Activated naive CD4-positive, alpha-beta T cell treated with anti-CD3 and anti-CD28 coated beads, Interleukin-2, amount 10 ng/mL, durations not matched to agents 7 days and 5 days (primary cell): ENCODE data around the gene CRTC1.
"Not testable (repeated sequence)": the region's sequence is repeated elsewhere in the genome, so short reads cannot be mapped to it uniquely, and the experiment has no call there.

Experiments
- CTCF ChIA-PET: fragments of 350-600 bp; sonication (Branson Sonifier 250); formaldehyde crosslinking; loops from one replicate; lab custom pipeline; 2021; ENCODE audit warnings: antibody characterized with exemption; lab: Charles Lee
- DNase-seq: peaks from one replicate; pipeline ENCODE4 v3.0.0-alpha.2; 2020
- H3K27ac Mint-ChIP-seq: one replicate; pipeline ENCODE4 v1.8.0; 2021; ENCODE audit warnings: mild to moderate bottlenecking, moderate library complexity, mixed read lengths
- H3K27me3 Mint-ChIP-seq: one replicate; pipeline ENCODE4 v1.8.0; 2021; ENCODE audit warnings: mild to moderate bottlenecking, mixed read lengths
- H3K36me3 Mint-ChIP-seq: one replicate; pipeline ENCODE4 v1.8.0; 2021; ENCODE audit warnings: mixed read lengths
- H3K4me1 Mint-ChIP-seq: one replicate; pipeline ENCODE4 v1.8.0; 2021; ENCODE audit warnings: mixed read lengths
- H3K4me3 Mint-ChIP-seq: one replicate; pipeline ENCODE4 v1.8.0; 2021; ENCODE audit warnings: mild to moderate bottlenecking, moderate library complexity, mixed read lengths
- H3K9me3 Mint-ChIP-seq: one replicate; pipeline ENCODE4 v1.8.0; 2021; ENCODE audit warnings: mixed read lengths

CRTC1 gene

DNA sequence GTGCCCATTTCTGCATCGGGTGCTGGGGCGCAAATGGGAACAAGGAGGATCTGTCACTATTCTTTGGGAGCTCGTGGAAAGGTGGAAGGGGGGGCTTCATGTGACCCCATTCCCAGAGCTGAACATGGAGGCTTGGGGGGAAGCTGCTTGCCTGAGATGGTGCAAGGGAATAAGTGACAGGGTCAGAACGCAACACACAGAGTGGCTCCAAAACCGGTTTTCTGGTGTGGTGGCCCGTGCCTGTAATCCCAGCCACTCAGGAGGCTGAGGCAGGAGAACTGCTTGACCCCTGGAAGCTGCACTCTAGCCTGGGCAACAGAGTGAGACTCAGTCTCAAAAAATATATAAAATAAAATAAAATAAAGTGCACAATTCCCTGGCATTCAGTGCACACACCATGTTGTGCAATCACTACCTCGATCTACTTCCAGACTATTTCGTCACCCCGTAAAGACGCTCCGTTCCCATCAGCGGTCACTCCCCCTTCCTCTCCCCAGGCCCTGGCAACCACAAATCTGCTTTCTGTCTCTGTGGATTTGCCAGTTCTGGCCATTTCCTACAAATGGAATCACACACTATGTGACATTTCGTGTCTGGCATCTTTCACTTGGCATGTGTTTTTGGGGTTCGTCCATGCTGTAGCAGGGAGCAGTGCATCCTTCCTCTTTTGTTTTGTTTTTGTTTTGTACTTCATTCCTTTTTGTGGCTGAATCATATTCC lies 125.8 kb downstream of the CRTC1 start:
- peaks cover 3% of the 10 kb centered on the region for H3K4me1 Mint-ChIP-seq
- no peak for DNase-seq
- peaks cover 42% of the 10 kb centered on the region for H3K27me3 Mint-ChIP-seq
- no peak overlapping the region for H3K27ac Mint-ChIP-seq
- no peak overlapping the region for H3K4me3 Mint-ChIP-seq
- no peaks in the 10 kb centered on the region for H3K36me3 Mint-ChIP-seq
- no peaks in the 10 kb centered on the region for H3K9me3 Mint-ChIP-seq
- CTCF ChIA-PET = no interaction called here

DNA sequence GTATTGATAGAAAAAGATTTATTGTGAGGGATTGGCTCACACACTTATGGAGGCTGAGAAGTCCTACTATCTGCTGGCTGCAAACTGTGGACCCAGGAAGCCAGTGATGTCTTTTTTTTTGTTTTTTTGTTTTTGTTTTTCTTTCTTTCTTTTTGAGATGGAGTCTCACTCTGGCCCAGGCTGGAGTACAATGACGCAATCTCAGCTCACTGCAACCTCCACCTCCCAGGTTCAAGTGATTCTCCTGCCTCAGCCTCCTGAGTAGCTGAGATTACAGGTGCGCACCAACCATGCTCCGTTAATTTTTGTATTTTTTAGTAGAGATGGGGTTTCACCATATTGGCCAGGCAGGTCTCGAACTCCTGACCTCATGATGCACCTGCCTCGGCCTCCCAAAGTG lies 128.2 kb downstream of the CRTC1 start:
- H3K27me3 Mint-ChIP-seq = peaks cover 40% of the 10 kb centered on the region
- CTCF ChIA-PET = interaction anchor here (0.7 to 1.0 kb wide), 2 partner anchors 35 to 54 kb away, joined by 3 read pairs; no protein-coding TSS in a partner anchor
- H3K27ac Mint-ChIP-seq = not testable (repeated sequence)

DNA sequence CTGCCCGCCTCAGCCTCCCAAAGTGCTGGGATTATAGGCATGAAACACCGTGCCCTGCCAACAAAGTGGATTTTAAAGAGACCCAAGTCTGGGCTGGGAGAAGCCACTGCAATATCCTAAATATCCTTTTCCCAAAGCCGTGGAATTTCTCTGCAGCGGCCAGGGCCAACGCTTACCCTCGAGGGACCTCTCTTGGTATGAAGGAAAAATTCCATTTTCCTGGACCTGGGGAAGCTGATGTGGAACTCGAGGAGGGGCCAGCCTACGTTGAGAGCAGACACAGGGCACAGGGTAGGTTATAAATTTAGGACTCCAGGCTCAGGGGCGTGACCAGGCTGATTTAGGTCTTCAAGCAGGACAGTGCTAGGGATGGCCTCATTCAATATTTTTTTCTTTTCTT lies 130.6 kb downstream of the CRTC1 start:
- peaks cover 25% of the 10 kb centered on the region for H3K27me3 Mint-ChIP-seq
- no peak for DNase-seq
- no peaks in the 10 kb centered on the region for H3K36me3 Mint-ChIP-seq
- H3K27ac Mint-ChIP-seq = no peak overlapping the region
- H3K9me3 Mint-ChIP-seq = no peaks in the 10 kb centered on the region
- no peak overlapping the region for H3K4me3 Mint-ChIP-seq
- CTCF ChIA-PET = interaction anchor here (1.3 kb wide), 1 partner anchor 226 kb away, joined by 3 read pairs; no protein-coding TSS in a partner anchor
- peaks cover 3% of the 10 kb centered on the region for H3K4me1 Mint-ChIP-seq

More for the DNA sequence above, 128.2 kb downstream of the CRTC1 start:
- not testable (repeated sequence) for H3K4me1 Mint-ChIP-seq, H3K9me3 Mint-ChIP-seq, H3K36me3 Mint-ChIP-seq, DNase-seq, H3K4me3 Mint-ChIP-seq

DNA sequence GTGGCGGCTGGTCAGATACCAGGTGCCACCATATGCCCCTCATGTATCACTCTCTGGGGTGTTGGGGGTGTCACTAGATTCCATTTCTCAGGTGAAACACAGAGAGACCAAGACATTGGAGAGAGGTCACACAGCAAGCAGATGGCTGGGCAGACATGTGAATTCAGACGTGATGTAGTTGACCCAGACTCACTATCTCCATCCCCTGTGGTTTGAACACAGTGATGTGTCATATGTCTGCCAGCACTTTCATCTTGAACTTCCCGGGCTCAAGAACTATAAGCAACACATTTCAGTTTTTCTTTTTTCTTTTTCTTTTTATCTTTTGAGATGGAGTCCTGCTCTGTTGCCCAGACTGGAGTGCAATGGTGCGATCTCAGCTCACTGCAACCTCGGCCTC lies 132.2 kb downstream of the CRTC1 start:
- no peak overlapping the region for H3K27ac Mint-ChIP-seq
- DNase-seq = no peak
- CTCF ChIA-PET = no interaction called here
- peaks cover 17% of the 10 kb centered on the region for H3K27me3 Mint-ChIP-seq
- H3K36me3 Mint-ChIP-seq = no peaks in the 10 kb centered on the region
- H3K4me3 Mint-ChIP-seq = no peak overlapping the region
- H3K4me1 Mint-ChIP-seq = no peaks in the 10 kb centered on the region
- H3K9me3 Mint-ChIP-seq = no peaks in the 10 kb centered on the region

DNA sequence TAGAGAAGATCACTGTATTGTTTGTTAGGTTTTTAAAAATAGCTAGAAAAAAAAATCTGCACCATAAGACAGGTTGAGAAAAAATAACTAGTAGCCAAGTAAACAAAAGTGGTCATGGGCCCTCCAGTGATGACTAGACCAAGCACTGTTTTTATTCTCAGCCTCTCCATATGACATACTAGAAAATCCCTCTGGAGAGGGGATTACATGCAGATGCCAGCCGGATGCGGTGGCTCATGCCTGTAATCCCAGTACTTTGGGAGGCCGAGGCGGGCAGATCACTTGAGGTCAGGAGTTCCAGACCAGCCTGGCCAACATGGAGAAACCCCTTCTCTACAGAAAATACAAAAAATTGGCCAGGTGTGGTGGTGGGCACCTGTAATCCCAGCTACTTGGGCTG lies 133.2 kb downstream of the CRTC1 start:
- H3K36me3 Mint-ChIP-seq, DNase-seq, H3K4me3 Mint-ChIP-seq, H3K27ac Mint-ChIP-seq, H3K9me3 Mint-ChIP-seq, H3K4me1 Mint-ChIP-seq, CTCF ChIA-PET: not testable (repeated sequence)
- peaks cover 15% of the 10 kb centered on the region for H3K27me3 Mint-ChIP-seq

DNA sequence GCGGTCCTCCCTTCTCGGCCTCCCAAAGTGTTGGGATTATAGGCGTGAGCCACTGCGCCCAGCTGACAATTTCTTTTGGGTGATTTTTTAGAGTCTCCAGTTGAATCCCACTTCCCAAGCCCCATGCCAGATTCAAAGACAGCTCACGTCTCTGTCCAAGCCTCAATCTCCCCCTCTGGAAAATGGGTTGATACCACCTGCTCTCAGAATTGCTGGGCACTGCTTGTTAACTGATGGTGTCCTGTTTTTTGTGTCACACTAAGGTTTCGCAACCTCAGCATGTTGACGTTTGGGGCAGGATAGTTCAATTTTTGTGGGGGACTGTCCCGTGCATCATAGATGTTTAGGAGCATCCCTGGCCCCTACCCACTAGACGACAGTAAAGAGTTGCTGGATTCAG lies 134.1 kb downstream of the CRTC1 start:
- peaks cover 9% of the 10 kb centered on the region for H3K27me3 Mint-ChIP-seq
- CTCF ChIA-PET = no interaction called here
- H3K27ac Mint-ChIP-seq = no peak overlapping the region
- H3K4me1 Mint-ChIP-seq = no peaks in the 10 kb centered on the region
- no peaks in the 10 kb centered on the region for H3K9me3 Mint-ChIP-seq
- no peak for DNase-seq
- H3K4me3 Mint-ChIP-seq = no peak overlapping the region
- no peaks in the 10 kb centered on the region for H3K36me3 Mint-ChIP-seq

DNA sequence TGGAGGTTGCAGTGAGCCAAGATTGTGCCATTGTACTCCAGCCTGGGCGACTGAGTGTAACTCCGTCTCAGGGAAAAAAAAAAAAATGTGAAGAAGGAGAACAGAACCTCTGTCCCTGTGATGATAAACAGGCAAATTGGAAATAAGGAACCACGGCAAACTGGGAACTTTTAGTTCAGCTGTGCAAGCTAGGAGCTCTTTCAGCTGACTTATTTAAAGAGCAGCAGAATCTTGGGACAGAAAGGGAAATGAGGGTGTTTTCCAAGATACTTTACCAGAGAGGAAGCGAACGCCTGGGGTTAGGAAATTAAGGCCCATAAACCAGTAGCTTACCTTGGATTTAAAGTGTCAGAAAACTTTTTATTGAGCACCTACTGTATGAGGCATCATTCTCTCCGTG lies 145.3 kb downstream of the CRTC1 start:
- Mint-ChIP-seq H3K36me3 (peaks cover 10% of the 10 kb centered on the region), H3K27me3 (peaks cover 45% of the 10 kb centered on the region), H3K9me3 (peaks cover 4% of the 10 kb centered on the region), H3K27ac (peak overlapping the region; percentile 19), H3K4me3 (no peak overlapping the region), H3K4me1 (peaks cover 11% of the 10 kb centered on the region)
- DNase-seq = no peak
- CTCF ChIA-PET = interaction anchor here (1.5 kb wide), 1 partner anchor 308 kb away, joined by 4 read pairs; no protein-coding TSS in a partner anchor

DNA sequence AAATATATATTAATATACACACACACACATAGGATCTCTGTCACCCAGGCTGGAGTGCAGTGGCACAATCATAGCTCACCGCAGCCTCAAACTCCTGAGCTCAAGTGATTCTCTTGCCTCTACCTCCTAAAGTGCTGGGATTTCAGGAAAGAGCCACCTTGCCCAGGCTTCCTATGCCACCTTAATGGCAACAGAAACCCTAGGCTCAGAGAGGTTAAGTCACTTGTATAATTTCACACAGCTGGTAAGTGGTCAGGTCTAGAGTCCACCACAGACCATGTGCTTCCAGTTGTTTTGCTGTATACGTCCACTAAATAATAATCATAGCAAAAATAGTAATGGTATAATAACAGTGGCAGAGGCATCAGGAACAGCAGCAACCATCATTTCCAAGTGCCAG lies 147.0 kb downstream of the CRTC1 start:
- Mint-ChIP-seq H3K27me3 (peaks cover 33% of the 10 kb centered on the region), H3K36me3 (peaks cover 24% of the 10 kb centered on the region), H3K27ac (no peak overlapping the region), H3K9me3 (peaks cover 4% of the 10 kb centered on the region), H3K4me3 (peak overlapping the region; percentile 72), H3K4me1 (peaks cover 27% of the 10 kb centered on the region)
- no peak for DNase-seq
- CTCF ChIA-PET = no interaction called here

DNA sequence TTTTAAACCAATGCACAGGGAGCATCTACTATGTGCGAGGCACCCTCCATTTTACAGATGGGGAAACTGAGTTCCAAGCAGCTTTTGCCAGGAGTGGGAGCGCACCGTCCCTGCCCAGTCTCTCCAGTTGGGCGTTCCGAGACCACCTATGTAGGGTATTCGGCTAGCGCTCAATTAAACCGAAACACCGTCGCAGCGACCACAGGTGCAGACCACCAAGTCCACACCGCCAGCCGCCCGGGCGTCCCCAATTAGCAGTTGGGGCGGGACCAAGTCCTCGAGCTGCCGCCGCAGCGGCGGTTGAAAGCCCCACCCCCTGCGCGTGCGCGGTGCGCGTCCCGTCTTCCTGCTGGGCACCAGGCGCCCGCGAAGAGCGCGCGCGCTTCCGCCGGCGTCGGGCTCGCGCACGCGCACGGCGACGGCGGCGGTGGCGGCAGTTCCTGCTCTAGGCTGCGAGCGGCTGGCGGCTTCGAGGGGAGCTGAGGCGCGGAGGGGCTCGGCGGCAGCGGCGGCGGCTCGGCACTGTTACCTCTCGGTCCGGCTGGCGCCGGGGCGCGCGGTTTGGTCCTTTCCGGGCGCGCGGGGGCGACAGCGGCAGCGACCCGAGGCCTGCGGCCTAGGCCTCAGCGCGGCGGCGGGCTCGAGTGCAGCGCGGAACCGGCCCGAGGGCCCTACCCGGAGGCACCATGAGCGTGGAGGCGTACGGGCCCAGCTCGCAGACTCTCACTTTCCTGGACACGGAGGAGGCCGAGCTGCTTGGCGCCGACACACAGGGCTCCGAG lies 148.2 kb downstream of the CRTC1 start, which contains the start of gene UPF1:
TSS of gene UPF1 (plus strand) at position 436 of the 782 bp plus-strand sequence. CDS start at position 687, 251 bp downstream.
- H3K4me1 Mint-ChIP-seq = peaks cover 37% of the 10 kb centered on the region
- DNase-seq = peak; percentile 97
- peaks cover 29% of the 10 kb centered on the region for H3K27me3 Mint-ChIP-seq
- peaks cover 34% of the 10 kb centered on the region for H3K36me3 Mint-ChIP-seq
- H3K4me3 Mint-ChIP-seq = peak within 1 kb of the TSS; percentile 87
- no peaks in the 10 kb centered on the region for H3K9me3 Mint-ChIP-seq
- peak within 1 kb of the TSS; percentile 92 for H3K27ac Mint-ChIP-seq
- CTCF ChIA-PET = interaction anchor here (1.1 to 2.4 kb wide), 3 partner anchors 12 to 243 kb away, joined by 3 to 12 read pairs (median 4); partner anchors contain the start of gene REX1BD
